SH-SY5Y (cell line): ENCODE data around the gene ZNF362.

ENCODE experiments used
- GATA2 ChIP-seq: IDR thresholded peaks from 2 replicates; pipeline ENCODE4 v1.6.1; 2011; ENCODE audit warnings: mild to moderate bottlenecking, low read depth, low read length
- GATA3 ChIP-seq: IDR thresholded peaks from 2 replicates; pipeline ENCODE4 v1.6.1; 2011; ENCODE audit warnings: low read depth, mild to moderate bottlenecking, low read length, moderate library complexity

GRCh38 chr1:33299461-33300155, 43.3 kb downstream of the ZNF362 start:
- TF ChIP-seq GATA3 (no peak), GATA2 (no peak)
